Fibroblast of the aortic adventitia (primary cell): ENCODE measurements around the gene PIGN. TPM values are rescaled to one million over a fixed set of nuclear protein-coding genes. Genes with fewer than 3 reads are reported as not detected.

ENCODE experiments used
- DNase-seq: peaks from one replicate; pipeline ENCODE4 v3.0.0-alpha.2; 2010; ENCODE audit warnings: low read depth
- H3K4me3 ChIP-seq: 2 replicates; pipeline ENCODE4 v1.5.1; 2011; ENCODE audit warnings: low read depth, mild to moderate bottlenecking, control low read depth, low read length, moderate library complexity
- total RNA-seq: library from RNA; depleted of rRNA; stranded (reverse); fragments of >200 nt; gene quantifications from 2 replicates; pipeline ENCODE4 v1.2.3, GENCODE V29; 2012; ENCODE audit warnings: low replicate concordance
- TF ChIP-seq, protein P1 (sequence below): IDR thresholded peaks from 2 replicates; pipeline ENCODE4 v1.5.1; 2011; ENCODE audit warnings: mild to moderate bottlenecking, low read length, control low read depth, inconsistent platforms; ENCODE audit not compliant: insufficient read depth

The PIGN gene
- total RNA-seq, 1 donor: 44.8 TPM

DNA sequence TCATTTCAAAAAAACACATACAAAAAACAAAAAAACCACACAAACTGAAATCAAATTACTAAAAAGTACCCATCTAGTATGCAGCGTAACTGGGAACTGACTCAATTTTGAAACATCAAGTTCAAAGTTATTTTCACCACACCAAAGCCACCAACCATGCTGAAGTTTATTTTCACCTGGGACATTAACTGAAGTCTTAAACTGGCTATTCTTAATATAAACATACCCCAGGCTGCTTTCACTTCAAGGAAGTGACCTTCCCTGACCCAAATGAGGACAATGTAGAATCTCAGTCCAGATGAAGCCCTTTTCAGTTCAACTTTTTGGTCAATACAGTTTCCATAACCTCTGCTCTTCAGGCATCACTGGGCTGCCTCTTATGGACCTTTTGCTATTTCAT lies 84.6 kb downstream of the PIGN start:
- no peak overlapping the region for H3K4me3 ChIP-seq
- TF ChIP-seq, protein P1, sequence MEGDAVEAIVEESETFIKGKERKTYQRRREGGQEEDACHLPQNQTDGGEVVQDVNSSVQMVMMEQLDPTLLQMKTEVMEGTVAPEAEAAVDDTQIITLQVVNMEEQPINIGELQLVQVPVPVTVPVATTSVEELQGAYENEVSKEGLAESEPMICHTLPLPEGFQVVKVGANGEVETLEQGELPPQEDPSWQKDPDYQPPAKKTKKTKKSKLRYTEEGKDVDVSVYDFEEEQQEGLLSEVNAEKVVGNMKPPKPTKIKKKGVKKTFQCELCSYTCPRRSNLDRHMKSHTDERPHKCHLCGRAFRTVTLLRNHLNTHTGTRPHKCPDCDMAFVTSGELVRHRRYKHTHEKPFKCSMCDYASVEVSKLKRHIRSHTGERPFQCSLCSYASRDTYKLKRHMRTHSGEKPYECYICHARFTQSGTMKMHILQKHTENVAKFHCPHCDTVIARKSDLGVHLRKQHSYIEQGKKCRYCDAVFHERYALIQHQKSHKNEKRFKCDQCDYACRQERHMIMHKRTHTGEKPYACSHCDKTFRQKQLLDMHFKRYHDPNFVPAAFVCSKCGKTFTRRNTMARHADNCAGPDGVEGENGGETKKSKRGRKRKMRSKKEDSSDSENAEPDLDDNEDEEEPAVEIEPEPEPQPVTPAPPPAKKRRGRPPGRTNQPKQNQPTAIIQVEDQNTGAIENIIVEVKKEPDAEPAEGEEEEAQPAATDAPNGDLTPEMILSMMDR: no peak
- DNase-seq: no peak

DNA sequence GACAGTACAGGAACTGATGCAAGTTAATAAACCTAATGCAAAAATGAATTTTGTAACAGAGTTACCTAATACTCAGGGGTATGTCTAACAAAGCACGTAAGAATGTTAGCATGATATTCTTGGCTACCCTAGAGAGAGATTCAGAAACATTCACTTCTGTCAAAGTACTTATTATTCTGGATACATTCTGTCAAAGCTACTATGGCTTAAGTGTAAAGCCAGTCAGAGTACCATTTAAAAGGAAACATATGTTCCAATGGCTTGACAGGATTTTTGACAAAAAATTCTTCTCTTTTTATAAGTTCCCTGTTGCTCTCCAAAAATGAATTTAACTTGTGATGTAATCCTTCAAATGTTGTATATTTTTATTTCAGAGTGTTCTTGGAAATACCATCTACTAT lies 85.5 kb downstream of the PIGN start:
- TF ChIP-seq, protein P1: no peak
- DNase-seq: peak; percentile 87
- no peak overlapping the region for H3K4me3 ChIP-seq

DNA sequence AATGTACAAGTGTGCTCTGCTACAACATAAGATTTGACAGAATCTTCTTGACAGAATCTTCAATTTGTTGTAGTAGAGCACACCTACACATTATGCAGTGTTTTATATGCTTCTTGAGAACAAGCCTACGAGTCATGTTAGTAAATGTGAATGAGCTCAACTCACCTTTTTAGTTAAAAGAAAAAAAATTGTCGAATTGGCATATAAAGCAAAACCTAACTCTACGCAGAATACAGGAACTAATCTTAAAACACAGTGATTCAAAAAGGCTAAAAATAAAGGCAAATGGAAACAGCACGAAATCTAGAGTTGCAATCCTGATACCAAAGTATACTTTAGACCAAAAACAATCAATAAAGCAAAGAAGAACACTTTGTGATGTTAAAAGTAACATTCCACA lies 87.9 kb downstream of the PIGN start:
- TF ChIP-seq, protein P1: no peak
- no peak overlapping the region for H3K4me3 ChIP-seq
- no peak for DNase-seq

DNA sequence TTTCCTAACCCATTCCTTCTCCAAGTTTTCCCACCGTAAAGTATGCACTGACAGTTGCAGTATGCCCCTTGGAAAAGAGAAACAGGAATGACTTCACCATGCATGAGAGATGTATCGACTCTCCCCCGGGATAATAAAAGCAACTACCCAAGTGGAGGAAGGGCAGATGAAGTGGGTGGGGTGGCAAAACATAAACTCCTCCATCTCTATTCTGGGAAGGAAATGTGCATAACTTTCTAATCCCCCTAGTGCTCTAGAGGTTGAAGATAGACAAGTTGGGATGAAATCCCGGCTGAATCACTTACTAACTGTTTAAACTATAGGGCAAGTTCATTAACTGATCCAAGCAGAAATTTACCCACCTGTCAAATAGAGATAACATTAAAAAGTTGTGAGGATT lies 89.2 kb downstream of the PIGN start:
- TF ChIP-seq, protein P1: no peak
- DNase-seq: no peak
- no peak overlapping the region for H3K4me3 ChIP-seq

DNA sequence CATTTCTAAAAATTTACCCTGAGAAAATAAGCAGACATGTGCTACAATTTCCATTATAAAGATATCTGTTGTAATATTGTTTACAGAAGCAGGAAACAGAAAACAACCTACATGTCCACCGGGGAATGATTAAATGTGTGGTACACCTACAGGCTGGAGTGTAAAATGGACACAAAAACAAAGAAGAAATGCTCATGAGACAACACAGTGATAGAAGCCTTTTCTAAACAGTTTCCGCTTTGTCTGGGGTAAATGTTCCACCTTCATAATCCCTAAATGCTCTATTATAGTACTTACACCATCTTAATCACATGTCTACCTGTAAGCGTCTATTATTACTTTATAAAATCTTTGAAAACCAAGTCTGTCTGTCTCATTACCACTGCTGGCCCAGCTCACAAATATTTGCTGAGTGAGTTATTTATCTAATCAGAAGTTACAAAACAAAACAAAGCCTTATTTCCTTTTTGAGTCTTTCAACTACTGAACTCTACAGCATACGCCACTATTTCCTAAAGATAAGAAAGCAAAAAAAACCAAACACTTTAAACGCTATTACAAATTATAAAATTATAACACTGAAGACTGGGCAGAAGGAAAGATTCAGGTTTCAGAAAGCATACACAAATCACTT lies 95.3 kb downstream of the PIGN start:
- no peak overlapping the region for H3K4me3 ChIP-seq
- TF ChIP-seq, protein P1: no peak
- DNase-seq: no peak

DNA sequence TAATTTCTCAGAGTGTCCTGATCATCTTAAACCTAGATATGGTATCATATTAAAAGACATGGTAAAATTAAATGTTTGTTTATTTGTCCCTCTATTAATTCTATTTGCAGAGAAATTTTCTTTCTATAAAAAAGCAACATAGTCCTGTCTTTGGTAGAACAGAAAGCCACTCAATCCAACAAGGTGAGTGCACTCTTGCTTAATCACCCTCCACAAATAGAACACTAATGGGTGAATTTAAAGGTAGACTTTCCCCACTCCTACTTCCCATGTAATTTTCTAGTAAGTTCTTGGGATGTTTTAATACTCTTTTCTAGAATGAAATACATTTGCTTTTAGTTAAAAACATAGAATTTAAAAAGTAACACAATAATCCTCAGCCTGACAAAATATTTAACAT lies 97.7 kb downstream of the PIGN start:
- DNase-seq: no peak
- TF ChIP-seq, protein P1: no peak
- no peak overlapping the region for H3K4me3 ChIP-seq

DNA sequence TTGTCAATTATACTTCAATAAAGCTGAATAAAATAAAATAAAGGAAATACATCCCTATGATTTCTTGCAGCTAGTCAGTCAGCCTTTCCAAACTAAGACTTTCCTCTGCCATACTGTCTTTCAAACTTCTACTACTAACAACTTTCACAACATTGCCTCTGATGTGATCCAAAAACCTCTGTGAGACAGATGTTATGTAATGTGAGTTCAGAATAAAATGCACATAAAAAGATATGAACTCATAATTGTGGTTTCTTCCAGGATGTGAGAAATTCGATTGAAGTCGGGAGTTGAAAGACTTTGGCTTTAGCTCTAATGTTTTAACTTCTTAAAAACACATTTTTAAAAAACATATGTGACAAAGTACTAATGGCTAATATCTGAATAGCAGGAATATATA lies 98.7 kb downstream of the PIGN start:
- TF ChIP-seq, protein P1: no peak

More for the DNA sequence above, 98.7 kb downstream of the PIGN start:
- H3K4me3 ChIP-seq: no peak overlapping the region
- peak; percentile 34 for DNase-seq
